ENCODE data around the gene USP31.

- TF ChIP-seq POLR2A (IDR thresholded peaks at IDR 0.05) (no peak), CTCF (IDR thresholded peaks at IDR 0.05) (no peak)
Measured at GRCh38 chr16:23125277-23125676, 24.0 kb downstream of the USP31 start.
